T-helper 9 cell (primary cell): ENCODE data around the gene CRYBA2.

Experiments
- DNase-seq: peaks from one replicate; pipeline ENCODE4 v3.0.0-alpha.2; 2020

CRYBA2 gene

GRCh38 chr2:219023045-219023605 lies 29.9 kb upstream of the CRYBA2 start:
- no peak for DNase-seq

- no peak for DNase-seq
Measured at GRCh38 chr2:219022616-219023015, 29.4 kb upstream of the CRYBA2 start.

DNA sequence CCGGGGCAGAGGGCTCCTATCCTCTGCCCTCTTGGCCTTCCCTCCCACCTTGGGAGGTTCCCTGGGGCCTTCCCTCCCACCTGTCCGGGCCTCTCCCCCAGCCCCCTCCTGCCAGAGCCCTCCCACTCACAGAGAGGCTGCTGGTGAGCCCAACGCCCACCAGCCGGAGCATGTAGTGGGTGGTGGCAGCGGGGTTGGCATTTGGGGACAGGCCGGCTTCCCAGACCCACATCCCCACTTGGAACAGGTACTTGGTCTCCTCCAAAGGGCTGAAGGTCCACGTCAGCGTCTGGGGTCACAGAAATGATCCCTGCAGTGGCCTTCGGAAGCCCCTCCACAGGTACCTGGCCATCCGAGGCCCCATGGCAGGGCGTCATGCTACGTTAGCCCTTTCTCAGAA lies 28.8 kb upstream of the CRYBA2 start:
- no peak for DNase-seq

- DNase-seq, result no peak
Measured at GRCh38 chr2:219021591-219021990, 28.4 kb upstream of the CRYBA2 start.

- DNase-seq, result no peak
Measured at GRCh38 chr2:219020604-219021365, 27.6 kb upstream of the CRYBA2 start.

DNA sequence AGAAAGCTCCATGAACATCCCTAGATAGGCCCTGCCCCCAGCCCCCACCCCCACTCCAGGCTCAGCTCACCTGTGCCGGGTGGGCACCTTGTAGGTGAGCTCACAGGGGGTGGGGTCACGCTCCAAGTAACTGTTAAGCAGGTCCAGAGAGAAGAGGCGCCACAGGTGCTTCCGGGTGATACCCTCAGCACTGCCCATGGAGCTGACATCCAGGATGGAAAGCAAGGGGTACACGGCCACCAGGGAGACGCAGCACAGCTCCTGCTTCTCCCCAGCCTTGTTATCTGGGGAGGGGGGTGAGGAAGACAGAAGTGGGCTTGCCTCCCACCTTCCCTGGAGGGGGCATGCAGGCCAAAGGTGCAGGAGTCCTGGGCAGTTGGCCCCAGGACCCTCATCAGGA lies 26.2 kb upstream of the CRYBA2 start:
- no peak for DNase-seq

GRCh38 chr2:219018726-219019125 lies 25.5 kb upstream of the CRYBA2 start:
- DNase-seq, result no peak

- no peak for DNase-seq
Measured at GRCh38 chr2:219018286-219018685, 25.1 kb upstream of the CRYBA2 start.

DNA sequence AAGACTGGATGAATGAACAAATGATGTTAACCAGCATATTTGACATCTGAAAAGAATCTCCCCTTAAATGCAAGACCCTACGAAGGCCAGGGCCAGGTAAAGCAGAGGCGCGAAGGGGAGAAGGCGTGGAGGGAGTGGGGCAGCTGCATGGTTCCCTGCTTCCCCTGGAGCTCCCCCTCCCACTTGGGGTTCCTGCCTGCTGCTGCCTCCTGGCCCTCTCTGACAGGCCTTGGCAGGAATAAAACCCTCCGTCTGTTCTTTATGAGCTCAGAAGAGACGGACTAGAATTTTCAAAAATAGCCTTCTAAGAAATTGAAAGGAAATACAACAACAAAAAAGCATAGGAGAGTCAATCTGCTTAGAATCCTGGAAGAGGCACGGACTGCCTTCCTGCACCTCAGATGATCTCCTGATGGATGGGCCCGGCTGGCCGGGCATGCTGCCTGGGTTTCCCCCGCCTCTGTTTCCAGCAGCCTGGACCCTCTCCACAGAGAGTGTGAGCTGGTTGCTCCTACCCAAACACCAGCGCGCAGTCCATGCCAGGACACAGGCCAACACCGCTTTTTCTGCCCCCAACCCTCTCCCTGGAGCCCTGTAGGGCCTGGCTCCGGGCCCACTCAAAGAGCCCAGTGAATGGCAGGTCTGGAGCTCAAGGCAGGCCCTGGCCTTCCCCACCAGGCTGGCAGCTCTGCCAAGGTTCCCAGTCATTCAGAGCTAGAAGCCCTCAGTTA lies 24.1 kb upstream of the CRYBA2 start:
- no peak for DNase-seq

DNA sequence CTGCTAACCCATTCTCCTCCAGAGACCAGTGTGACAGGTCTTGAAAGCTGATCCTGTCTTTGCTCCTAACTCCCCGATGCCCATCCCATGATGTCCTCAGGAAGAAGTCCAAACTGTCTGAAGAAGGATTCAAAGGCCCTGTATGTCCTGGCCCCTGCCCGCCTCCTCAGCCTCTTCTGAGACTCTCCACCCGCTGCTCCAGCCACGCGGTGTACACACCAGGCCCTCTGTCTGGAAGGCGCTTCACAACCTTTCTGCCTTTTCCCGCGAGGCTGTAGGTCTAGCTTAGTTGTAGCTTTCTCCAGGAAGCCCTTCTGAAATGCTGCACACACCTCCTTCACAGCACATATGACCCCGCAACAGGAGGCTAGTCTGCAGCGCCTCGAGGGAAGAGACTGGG lies 23.5 kb upstream of the CRYBA2 start:
- no peak for DNase-seq

DNA sequence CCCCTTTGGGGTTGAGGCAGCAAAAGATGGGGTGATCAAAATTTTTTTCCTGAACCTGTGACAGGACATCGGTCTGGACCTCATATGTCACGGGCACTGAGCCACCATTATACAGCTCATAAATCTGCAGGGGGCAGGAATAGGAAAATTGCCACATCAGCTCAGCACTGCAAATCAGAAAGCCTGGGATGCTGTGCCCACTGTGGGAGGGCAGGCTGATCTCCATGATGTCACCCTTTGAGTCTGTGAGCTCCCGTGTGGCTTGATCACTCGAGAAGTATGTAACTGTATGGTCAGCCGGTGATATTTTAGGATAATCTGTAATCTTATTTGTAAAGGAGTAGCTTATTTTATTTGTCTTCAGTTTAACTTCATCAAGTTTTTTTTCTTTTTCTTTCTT lies 17.7 kb upstream of the CRYBA2 start:
- DNase-seq, result no peak

DNA sequence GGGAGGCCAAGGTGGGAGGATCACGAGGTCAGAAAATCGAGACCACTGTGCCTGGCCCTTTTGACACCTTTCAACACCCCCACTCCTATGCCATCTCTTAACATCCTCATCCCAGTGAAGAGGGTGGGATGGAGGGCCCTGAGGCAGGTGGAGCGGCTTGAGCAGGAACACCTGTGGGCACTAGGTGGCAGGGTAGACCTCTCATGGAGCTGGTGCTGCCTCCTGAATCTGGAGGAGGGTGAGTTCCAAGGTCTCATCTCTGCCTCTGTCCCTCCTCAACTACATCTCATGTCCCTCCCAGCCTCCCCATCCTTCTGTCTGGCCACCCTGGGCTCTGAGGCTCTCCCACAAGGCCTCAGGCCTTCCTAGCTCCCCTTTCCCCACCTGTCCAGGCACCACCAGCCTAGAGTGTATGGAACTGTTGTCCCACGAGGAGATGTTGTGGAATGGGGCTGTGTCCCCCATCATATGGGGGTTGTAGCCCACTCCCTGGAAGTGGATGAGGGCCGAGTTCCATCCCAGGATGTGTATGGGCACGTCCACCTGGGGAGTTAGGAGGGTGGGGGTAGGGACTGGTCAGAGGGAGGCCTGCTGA lies 17.0 kb upstream of the CRYBA2 start:
- DNase-seq, result no peak

DNA sequence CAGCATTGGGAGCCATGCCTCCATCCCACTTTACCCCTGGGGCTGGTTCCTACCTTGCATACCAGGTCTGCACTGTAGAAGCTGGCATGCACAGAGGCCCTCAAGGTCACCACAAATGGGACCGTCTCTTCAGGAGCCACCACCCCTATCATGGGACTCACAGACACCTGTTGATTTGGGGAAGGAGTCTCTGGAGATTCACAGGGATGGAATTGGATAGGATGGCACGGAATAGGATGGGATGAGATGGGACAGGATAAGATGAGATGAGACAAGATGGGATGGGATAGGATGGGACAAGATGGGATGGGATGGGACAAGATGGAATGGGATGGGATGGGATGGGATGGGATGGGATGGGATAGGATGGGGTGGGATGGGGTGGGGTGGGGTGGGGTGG lies 16.1 kb upstream of the CRYBA2 start:
- no peak for DNase-seq

DNA sequence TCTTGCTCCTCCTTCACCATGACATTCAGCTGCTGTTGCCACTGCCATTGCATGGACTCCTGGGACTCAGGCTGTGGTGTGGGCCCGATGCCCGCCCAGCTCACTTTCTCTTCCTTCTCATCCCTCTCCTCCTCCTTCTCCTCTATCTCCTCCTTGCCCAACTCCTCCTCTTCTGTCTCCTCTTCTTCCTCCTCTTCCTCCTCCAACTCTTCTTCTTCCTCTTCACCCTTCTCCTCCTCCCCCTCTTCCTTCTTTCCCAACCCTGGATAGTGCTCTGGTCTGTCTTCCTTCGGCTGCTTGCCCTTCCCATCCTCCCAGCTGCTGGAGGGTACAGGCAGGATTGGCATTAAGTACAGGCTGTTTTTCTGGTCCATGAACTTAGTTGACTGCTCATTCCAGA lies 10.8 kb upstream of the CRYBA2 start:
- DNase-seq, result no peak

DNA sequence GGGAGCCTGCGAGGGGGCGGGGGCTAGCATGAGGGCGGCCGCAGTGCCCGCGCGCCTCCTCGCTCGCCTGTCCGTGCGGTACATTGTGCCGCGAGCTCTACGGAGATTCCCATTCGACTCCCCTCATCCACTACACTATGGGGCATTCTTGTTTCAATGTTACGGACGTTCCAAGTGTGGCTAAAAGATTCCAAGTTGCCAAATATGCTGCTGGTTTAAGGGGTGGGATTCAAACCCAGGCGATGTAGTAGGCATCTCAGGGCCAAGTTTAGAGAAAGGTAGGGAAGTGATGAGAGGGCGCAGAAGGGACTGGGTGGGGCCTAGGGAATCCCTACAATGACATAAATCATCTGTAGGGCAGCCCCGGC lies 10.0 kb upstream of the CRYBA2 start:
- no peak for DNase-seq

DNA sequence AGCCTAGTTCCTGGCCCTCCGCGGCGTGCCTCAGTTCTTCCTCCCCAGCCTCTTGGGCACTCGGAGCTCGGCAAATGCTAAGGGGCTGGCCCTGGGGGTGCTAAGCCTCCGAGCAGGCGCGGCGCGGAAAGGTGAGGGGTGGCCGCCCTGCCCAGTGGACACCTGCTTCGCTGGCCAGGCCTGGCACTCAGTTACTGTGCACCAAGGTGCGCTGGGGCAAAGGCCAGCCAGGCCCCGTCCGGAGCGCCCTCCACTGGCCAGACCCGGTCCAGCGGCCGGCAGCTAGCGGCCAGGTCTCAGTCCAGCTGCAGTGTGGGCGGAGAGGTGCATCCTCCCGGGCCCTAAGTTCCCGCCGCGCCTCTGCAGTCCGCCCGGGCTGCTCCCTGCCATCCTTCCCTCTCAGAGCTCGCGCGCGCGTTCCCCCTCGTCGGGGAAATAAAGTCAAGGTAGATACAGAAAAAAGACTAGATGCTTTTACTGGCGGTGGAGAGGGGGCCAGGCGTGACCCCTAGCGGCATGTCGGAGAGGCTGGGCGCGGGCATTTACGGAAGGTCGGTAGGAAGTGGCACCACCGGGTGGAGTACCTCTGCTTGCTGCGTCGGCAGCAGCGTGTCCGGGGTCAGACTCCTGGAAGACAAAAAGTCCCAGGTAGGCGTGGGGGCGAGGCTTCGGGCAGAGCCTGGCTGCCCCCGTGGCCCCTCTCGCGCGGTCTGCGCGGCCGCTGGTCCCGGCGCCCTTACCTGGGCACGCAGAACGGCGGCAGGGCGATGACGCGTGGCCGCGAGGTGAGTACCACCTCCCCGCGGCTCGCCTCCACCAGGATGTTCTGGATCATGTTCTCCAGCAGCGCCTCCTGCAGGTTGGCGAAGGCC lies 9.4 kb upstream of the CRYBA2 start:
- DNase-seq, result peak; percentile 52

DNA sequence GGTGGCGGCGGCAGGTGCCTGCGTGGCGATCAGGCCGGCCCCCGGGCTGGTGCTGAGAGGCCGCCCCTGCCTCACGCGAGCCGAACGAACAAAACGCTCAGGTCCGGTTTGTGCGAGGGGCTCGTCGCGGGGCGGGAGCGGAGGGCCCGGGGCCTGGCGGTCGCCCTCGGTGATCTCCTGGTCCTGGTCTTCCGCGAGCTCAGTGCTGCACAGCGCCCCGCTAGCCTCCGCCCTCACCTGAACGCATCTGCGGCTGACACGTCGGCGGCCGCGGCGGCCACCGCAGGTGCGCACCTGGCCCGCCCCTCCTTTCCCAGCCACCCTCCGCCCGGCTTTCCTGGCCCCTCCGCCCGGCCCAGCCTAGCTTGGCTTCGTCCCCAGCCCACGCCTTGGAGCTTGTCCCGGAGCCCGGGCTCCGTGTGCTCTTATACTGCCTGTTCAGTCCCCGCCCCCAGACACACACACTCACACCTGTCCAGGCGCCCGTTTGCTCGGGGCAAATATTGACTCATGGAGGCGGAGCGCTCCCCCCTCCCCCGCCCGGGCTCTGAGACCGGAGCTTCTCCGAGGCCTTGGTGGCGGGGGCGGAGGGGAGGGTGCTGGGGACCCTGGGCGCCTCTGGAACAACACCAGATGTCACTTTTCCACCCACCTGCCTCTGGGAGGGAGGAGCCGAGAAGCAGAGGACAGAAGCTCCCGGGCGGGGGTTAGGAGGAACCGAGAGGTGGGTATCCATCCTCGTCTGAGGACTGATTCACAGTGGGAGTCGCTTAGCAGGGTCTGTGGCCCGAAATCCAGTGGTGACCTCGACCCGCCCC lies 8.6 kb upstream of the CRYBA2 start:
- DNase-seq, result no peak

- no peak for DNase-seq
Measured at GRCh38 chr2:219001100-219001576, 7.9 kb upstream of the CRYBA2 start.

- no peak for DNase-seq
Measured at GRCh38 chr2:219000569-219000960, 7.3 kb upstream of the CRYBA2 start.

DNA sequence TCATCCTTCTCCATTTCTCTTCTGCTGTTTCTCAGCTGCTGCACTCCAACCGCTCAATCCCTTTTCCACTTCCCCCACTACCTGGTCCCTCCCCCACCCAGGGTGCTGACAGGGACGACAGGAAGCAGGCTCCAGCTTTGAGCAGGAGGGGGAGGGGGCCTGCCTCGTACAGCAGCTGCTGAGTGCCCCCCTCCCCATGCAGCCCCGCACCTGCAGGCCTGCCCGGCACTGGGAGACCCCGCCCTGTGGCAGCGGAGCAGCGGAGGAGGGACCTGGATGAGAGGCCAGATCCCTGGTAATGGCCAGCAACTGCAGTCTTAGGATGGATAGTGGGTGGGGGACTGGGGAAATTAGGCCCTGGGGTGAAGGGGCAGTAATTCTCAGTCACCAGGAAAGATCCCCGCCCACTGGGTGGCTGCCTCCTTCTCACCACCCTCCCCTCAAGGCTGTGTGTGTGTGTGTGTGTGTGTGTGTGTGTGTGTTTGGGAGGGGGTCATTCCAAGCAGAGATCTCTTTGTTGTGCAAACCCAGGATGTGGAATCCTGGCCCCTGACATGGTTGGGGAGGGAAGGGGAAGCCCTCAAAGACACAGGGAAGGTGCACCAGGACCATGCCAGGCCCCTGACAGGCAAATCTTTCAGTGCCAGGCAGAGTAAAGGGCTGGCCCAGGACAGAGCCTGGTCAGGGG lies 6.8 kb upstream of the CRYBA2 start:
- DNase-seq, result no peak
